GM23248 (cell line): Measurements from ENCODE around the gene SLC6A2.

ENCODE experiments used
- EZH2 ChIP-seq: fragments of 200-600 bp; sonication (generic); IDR thresholded peaks from 2 replicates; pipeline ENCODE4 v1.6.1; 2018; ENCODE audit warnings: antibody characterized with exemption, mild to moderate bottlenecking; ENCODE audit not compliant: insufficient read depth, poor library complexity, severe bottlenecking
- EZH2phosphoT487 ChIP-seq: fragments of 200-600 bp; sonication (generic); IDR thresholded peaks from 2 replicates; pipeline ENCODE4 v1.6.1; 2018; ENCODE audit warnings: antibody characterized with exemption, moderate library complexity, mild to moderate bottlenecking, low read depth; ENCODE audit not compliant: insufficient read depth

GRCh38 chr16:55656691-55657092 is 904 bp downstream of the SLC6A2 start:
- TF ChIP-seq EZH2: no peak
- no peak for TF ChIP-seq EZH2phosphoT487
